DMS114 treated with DMSO at 0.1 percent for 48 hours (cell line): Measurements from ENCODE around the gene GAREM1.

Source experiments
- DNase-seq: peaks from one replicate; lab custom pipeline; 2025; ENCODE audit not compliant: unreplicated experiment; lab: John Stamatoyannopoulos, UW

The GAREM1 gene

GRCh38 chr18:32459361-32460101, 11.2 kb downstream of the GAREM1 start:
- no peak for DNase-seq

GRCh38 chr18:32455361-32455760, 15.3 kb downstream of the GAREM1 start:
- no peak for DNase-seq

GRCh38 chr18:32454593-32454992, 16.1 kb downstream of the GAREM1 start:
- DNase-seq: no peak

GRCh38 chr18:32450874-32451273, 19.8 kb downstream of the GAREM1 start:
- DNase-seq: no peak

GRCh38 chr18:32450026-32450691, 20.5 kb downstream of the GAREM1 start:
- no peak for DNase-seq

- DNase-seq: no peak
These were observed 23.9 kb downstream of the GAREM1 start for GRCh38 chr18:32446780-32447179.

- DNase-seq: no peak
These were observed 24.8 kb downstream of the GAREM1 start for GRCh38 chr18:32445846-32446245.

- no peak for DNase-seq
These were observed 26.9 kb downstream of the GAREM1 start for GRCh38 chr18:32443706-32444215.

- DNase-seq: no peak
These were observed 27.5 kb downstream of the GAREM1 start for GRCh38 chr18:32443033-32443705.

- DNase-seq: no peak
These were observed 28.1 kb downstream of the GAREM1 start for GRCh38 chr18:32442575-32442974.

GRCh38 chr18:32441533-32441932, 29.1 kb downstream of the GAREM1 start:
- no peak for DNase-seq

- DNase-seq: no peak
These were observed 30.2 kb downstream of the GAREM1 start for GRCh38 chr18:32440518-32440917.

- DNase-seq: no peak
These were observed 30.9 kb downstream of the GAREM1 start for GRCh38 chr18:32439802-32440201.

GRCh38 chr18:32439241-32439640, 31.4 kb downstream of the GAREM1 start:
- DNase-seq: no peak

- DNase-seq: no peak
These were observed 32.5 kb downstream of the GAREM1 start for GRCh38 chr18:32438173-32438572.

GRCh38 chr18:32437100-32437834, 33.4 kb downstream of the GAREM1 start:
- no peak for DNase-seq

- DNase-seq: no peak
These were observed 34.8 kb downstream of the GAREM1 start for GRCh38 chr18:32435631-32436500.

GRCh38 chr18:32431753-32432152, 38.9 kb downstream of the GAREM1 start:
- no peak for DNase-seq

GRCh38 chr18:32429402-32429801, 41.3 kb downstream of the GAREM1 start:
- DNase-seq: no peak
